Iris pigment epithelial cell (primary cell): Measurements from ENCODE around the gene SFXN1.
A peak's percentile ranks its signal among the peaks of the same experiment; 100 is the strongest.
"Not testable (repeated sequence)": the region's sequence is repeated elsewhere in the genome, so short reads cannot be mapped to it uniquely, and the experiment has no call there.

Source experiments
- DNase-seq: peaks from one replicate; pipeline ENCODE4 v3.0.0-alpha.2; 2011; ENCODE audit warnings: low read depth

SFXN1 gene

GRCh38 chr5:175478384-175479124 lies at the start of gene SFXN1:
Gene SFXN1, plus strand, starts transcription at chr5:175478560. Its CDS starts 13,544 bp downstream, at chr5:175492104.
- DNase-seq, result peak; percentile 71

GRCh38 chr5:175434800-175435199 lies 43.6 kb upstream of the SFXN1 start:
- DNase-seq, result no peak

- DNase-seq, result no peak
Observed at GRCh38 chr5:175436359-175436758, 42.0 kb upstream of the SFXN1 start.

- no peak for DNase-seq
Observed at GRCh38 chr5:175438234-175438857, 40.0 kb upstream of the SFXN1 start.

GRCh38 chr5:175443514-175444059 lies 34.8 kb upstream of the SFXN1 start:
- DNase-seq, result peak; percentile 3

- DNase-seq, result peak; percentile 25
Observed at GRCh38 chr5:175444060-175444904, 34.1 kb upstream of the SFXN1 start, which contains the start of gene DRD1. Gene DRD1, minus strand, starts transcription at chr5:175444182. Its CDS starts 1,083 bp downstream, at chr5:175443099.

- no peak for DNase-seq
Observed at GRCh38 chr5:175444905-175445456, 33.4 kb upstream of the SFXN1 start.

GRCh38 chr5:175446378-175446777 lies 32.0 kb upstream of the SFXN1 start:
- DNase-seq, result not testable (repeated sequence)

- DNase-seq, result no peak
Observed at GRCh38 chr5:175447571-175447970, 30.8 kb upstream of the SFXN1 start.

- DNase-seq, result no peak
Observed at GRCh38 chr5:175448276-175448675, 30.1 kb upstream of the SFXN1 start.

- no peak for DNase-seq
Observed at GRCh38 chr5:175452166-175452565, 26.2 kb upstream of the SFXN1 start.

- not testable (repeated sequence) for DNase-seq
Observed at GRCh38 chr5:175454338-175454737, 24.0 kb upstream of the SFXN1 start.

GRCh38 chr5:175456105-175456742 lies 22.1 kb upstream of the SFXN1 start:
- DNase-seq, result no peak

- no peak for DNase-seq
Observed at GRCh38 chr5:175457466-175457865, 20.9 kb upstream of the SFXN1 start.

GRCh38 chr5:175460126-175460525 lies 18.2 kb upstream of the SFXN1 start:
- no peak for DNase-seq

GRCh38 chr5:175460552-175460951 lies 17.8 kb upstream of the SFXN1 start:
- DNase-seq, result no peak

GRCh38 chr5:175461370-175461769 lies 17.0 kb upstream of the SFXN1 start:
- DNase-seq, result no peak

- DNase-seq, result no peak
Observed at GRCh38 chr5:175463641-175464040, 14.7 kb upstream of the SFXN1 start.

GRCh38 chr5:175464074-175464941 lies 14.1 kb upstream of the SFXN1 start:
- DNase-seq, result peak; percentile 58

GRCh38 chr5:175464942-175465233 lies 13.5 kb upstream of the SFXN1 start:
- DNase-seq, result no peak

- DNase-seq, result no peak
Observed at GRCh38 chr5:175465282-175465681, 13.1 kb upstream of the SFXN1 start.
